Prostate gland (tissue), 2 donors: Measurements from ENCODE around the gene FKBP2.

Source experiments
- CTCF ChIP-seq, 4 experiments: fragments of 200-600 bp in 2 of 4; fragments of 450-650 bp in 2 of 4; sonication (generic) in 2 of 4; IDR thresholded peaks; 1 replicate in 3 of 4; 2 replicates in 1 of 4; pipeline ENCODE4 v1.5.1; 2016 to 2019; ENCODE audit warnings: antibody characterized with exemption in 4 of 4, mild to moderate bottlenecking in 2 of 4, moderate library complexity in 2 of 4
- POLR2A ChIP-seq: fragments of 450-650 bp; IDR thresholded peaks from one replicate; pipeline ENCODE4 v1.6.1; 2016; ENCODE audit warnings: antibody characterized with exemption, mild to moderate bottlenecking
- POLR2AphosphoS5 ChIP-seq: sonication (generic); formaldehyde crosslinking; IDR thresholded peaks from one replicate; pipeline ENCODE4 v1.6.1; 2017; ENCODE audit warnings: antibody characterized with exemption

- TF ChIP-seq CTCF (IDR thresholded peaks at IDR 0.05) (no peak), POLR2A (no peak), POLR2AphosphoS5 (no peak)
These were observed 30.4 kb upstream of the FKBP2 start for GRCh38 chr11:64210301-64211020.
